Activated CD4-positive, alpha-beta T cell treated with anti-CD3 and anti-CD28 coated beads, Interleukin-2, amount 10 ng/mL, durations not matched to agents 7 days and 5 days (primary cell): ENCODE results near the gene ZMAT2. TPM values are rescaled to one million over a fixed set of nuclear protein-coding genes. Genes with fewer than 3 reads are reported as not detected.

ENCODE experiments used
- total RNA-seq, 2 experiments: library from RNA; stranded (reverse); gene quantifications; one replicate each; pipeline ENCODE4 v1.2.3, GENCODE V29; 2021

ZMAT2 gene
- total RNA-seq, 2 experiments from 2014 or later = 52.4 to 61.3 TPM

Other genes with a start within 250 kb of the ZMAT2 start
- gene EIF4EBP3, start 152.8 kb upstream of the ZMAT2 start, total RNA-seq = 1 to 10 TPM; 9.5 to 9.7 TPM
- gene SRA1, start 143.0 kb upstream of the ZMAT2 start, total RNA-seq = 10 to 100 TPM; 32.4 to 38.0 TPM
- gene APBB3, start 135.8 kb upstream of the ZMAT2 start, total RNA-seq = 10 to 100 TPM; 28.5 to 32.8 TPM
- 10 to 100 TPM; 84.0 to 96.6 TPM for gene SLC35A4, start 135.6 kb upstream of the ZMAT2 start, total RNA-seq
- gene CD14, start 67.3 kb upstream of the ZMAT2 start, total RNA-seq = under 1 TPM; 0.21 to 0.37 TPM
- gene TMCO6, start 61.0 kb upstream of the ZMAT2 start, total RNA-seq = 10 to 100 TPM; 33.5 to 38.8 TPM
- gene NDUFA2, start 52.8 kb upstream of the ZMAT2 start, total RNA-seq = 10 to 100 TPM; 76.3 to 79.9 TPM
- gene IK, start 52.6 kb upstream of the ZMAT2 start, total RNA-seq = 100 to 1,000 TPM; 121 to 161 TPM
- 10 to 100 TPM; 33.7 to 37.1 TPM for gene WDR55, start 35.5 kb upstream of the ZMAT2 start, total RNA-seq
- 1 to 10 TPM; 2.0 to 2.2 TPM for gene DND1, start 26.9 kb upstream of the ZMAT2 start, total RNA-seq
- gene HARS1, start 9.1 kb upstream of the ZMAT2 start, total RNA-seq = 10 to 100 TPM; 71.5 to 76.5 TPM
- 10 to 100 TPM; 32.7 to 34.2 TPM for gene HARS2, start 9.0 kb upstream of the ZMAT2 start, total RNA-seq
- not detected for gene PCDHA1, start 85.7 kb downstream of the ZMAT2 start, total RNA-seq
- not detected for gene PCDHA2, start 94.4 kb downstream of the ZMAT2 start, total RNA-seq
- gene PCDHA3, start 100.6 kb downstream of the ZMAT2 start, total RNA-seq = not detected
- not detected for gene PCDHA4, start 106.6 kb downstream of the ZMAT2 start, total RNA-seq
- gene PCDHA5, start 121.2 kb downstream of the ZMAT2 start, total RNA-seq = not detected
- gene PCDHA6, start 127.5 kb downstream of the ZMAT2 start, total RNA-seq = not detected
- not detected for gene PCDHA7, start 133.8 kb downstream of the ZMAT2 start, total RNA-seq
- not detected for gene PCDHA8, start 140.7 kb downstream of the ZMAT2 start, total RNA-seq
- gene PCDHA9, start 147.9 kb downstream of the ZMAT2 start, total RNA-seq = not detected
- gene PCDHA10, start 155.4 kb downstream of the ZMAT2 start, total RNA-seq = not detected
- gene PCDHA11, start 168.5 kb downstream of the ZMAT2 start, total RNA-seq = not detected
- gene PCDHA12, start 174.9 kb downstream of the ZMAT2 start, total RNA-seq = not detected
- gene PCDHA13, start 181.7 kb downstream of the ZMAT2 start, total RNA-seq = not detected
- not detected for gene PCDHAC1, start 225.9 kb downstream of the ZMAT2 start, total RNA-seq